Stimulated activated CD4-positive, alpha-beta T cell treated with anti-CD3 and anti-CD28 coated beads, Interleukin-2, amount 100 ng/mL, for 24 hours (primary cell): ENCODE data around the gene EFCAB10.

Experiments
- DNase-seq, 2 donors: peaks; one replicate each; pipeline ENCODE4 v3.0.0-alpha.2; 2020

EFCAB10 gene

GRCh38 chr7:105596866-105597265, 15.6 kb upstream of the EFCAB10 start:
- DNase-seq: no peak

- no peak for DNase-seq
Measured at GRCh38 chr7:105594034-105594433, 12.7 kb upstream of the EFCAB10 start.

- DNase-seq: no peak
Measured at GRCh38 chr7:105591522-105591921, 10.2 kb upstream of the EFCAB10 start.

GRCh38 chr7:105590793-105591192, 9.5 kb upstream of the EFCAB10 start:
- no peak for DNase-seq

- DNase-seq: peak; percentile 43 to 52
Measured at GRCh38 chr7:105589356-105590077, 8.2 kb upstream of the EFCAB10 start.

- DNase-seq: no peak
Measured at GRCh38 chr7:105587909-105588635, 6.8 kb upstream of the EFCAB10 start.

- no peak for DNase-seq
Measured at GRCh38 chr7:105585850-105586500, 4.7 kb upstream of the EFCAB10 start.

- no peak for DNase-seq
Measured at GRCh38 chr7:105584165-105584564, 2.9 kb upstream of the EFCAB10 start.

- no peak for DNase-seq
Measured at GRCh38 chr7:105583061-105583460, 1.8 kb upstream of the EFCAB10 start.

- DNase-seq: no peak
Measured at GRCh38 chr7:105580022-105580740, 1.1 kb downstream of the EFCAB10 start.

GRCh38 chr7:105578496-105578895, 2.8 kb downstream of the EFCAB10 start:
- DNase-seq: no peak

- no peak for DNase-seq
Measured at GRCh38 chr7:105577251-105577650, 4.0 kb downstream of the EFCAB10 start.

GRCh38 chr7:105571891-105572290, 9.4 kb downstream of the EFCAB10 start:
- DNase-seq: no peak

GRCh38 chr7:105567821-105568220, 13.5 kb downstream of the EFCAB10 start:
- DNase-seq: no peak

- DNase-seq: no peak
Measured at GRCh38 chr7:105567024-105567423, 14.3 kb downstream of the EFCAB10 start.

- no peak for DNase-seq
Measured at GRCh38 chr7:105565190-105565589, 16.1 kb downstream of the EFCAB10 start.

- DNase-seq: no peak
Measured at GRCh38 chr7:105559926-105560325, 21.4 kb downstream of the EFCAB10 start.

- DNase-seq: no peak
Measured at GRCh38 chr7:105538339-105538738, 43.0 kb downstream of the EFCAB10 start.

- DNase-seq: no peak
Measured at GRCh38 chr7:105532709-105533460, 48.4 kb downstream of the EFCAB10 start.

- DNase-seq: peak; percentile 90 to 91
Measured at GRCh38 chr7:105531792-105532671, 49.3 kb downstream of the EFCAB10 start, which contains the start of gene RINT1. Gene RINT1 (plus strand): TSS chr7:105532201. CDS start chr7:105532316, 115 bp downstream.

GRCh38 chr7:105530546-105530945, 50.7 kb downstream of the EFCAB10 start:
- no peak for DNase-seq
